Erythroblast (primary cell): Measurements from ENCODE around the gene RIPPLY1.

Source experiments
- GATA1 ChIP-seq: IDR thresholded peaks from 2 replicates; pipeline ENCODE4 v1.6.1; 2011; ENCODE audit warnings: low read depth, mild to moderate bottlenecking, control low read depth, low read length, moderate library complexity
- POLR2A ChIP-seq: IDR thresholded peaks from 2 replicates; pipeline ENCODE4 v1.6.1; 2011; ENCODE audit warnings: mild to moderate bottlenecking, low read length

DNA sequence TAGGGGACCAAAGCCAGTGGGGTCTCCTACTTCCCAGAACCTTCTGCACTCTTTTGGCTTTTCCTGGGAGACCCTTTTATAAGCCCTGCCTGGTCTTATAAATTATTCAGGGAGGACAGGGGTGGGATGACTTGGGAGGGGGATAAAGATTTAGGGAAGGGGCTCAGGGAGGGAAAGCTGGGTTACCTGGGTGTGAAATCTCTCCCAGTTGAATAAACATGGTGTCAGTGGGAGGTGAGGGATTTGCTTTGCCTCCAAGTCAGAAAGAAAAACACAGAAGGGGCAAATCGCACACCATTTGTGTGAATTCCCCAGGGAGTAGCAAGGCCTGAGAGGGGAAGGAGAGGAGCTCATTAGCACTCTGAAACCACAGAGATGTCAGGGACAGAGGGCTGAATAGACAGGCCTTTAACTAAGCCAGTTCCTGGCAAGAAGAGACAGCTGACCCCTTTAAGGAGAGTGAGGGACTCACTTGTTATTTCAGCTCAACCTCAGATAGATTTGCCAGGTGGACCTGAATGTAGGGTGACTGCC lies at the start of gene RIPPLY1:
- TF ChIP-seq POLR2A, result no peak
- no peak for TF ChIP-seq GATA1
